ENCODE data around the gene TESMIN. TPM values are rescaled to one million over a fixed set of nuclear protein-coding genes. Genes with fewer than 3 reads are reported as not detected.

The TESMIN gene
- total RNA-seq, 1 donor from 2014 or later, result not detected

- H3K27me3 ChIP-seq, result no peaks in the 10 kb centered on the region
- intact Hi-C loops (cut with DNase I), result no loop called here
- peaks cover 3 to 12% of the 10 kb centered on the region in 2 donors for H3K4me1 ChIP-seq
- H3K9me3 ChIP-seq, result no peaks in the 10 kb centered on the region
- peaks cover 4 to 21% of the 10 kb centered on the region in 2 donors for H3K36me3 ChIP-seq
- H3K4me3 ChIP-seq, result peak overlapping the region; percentile 51 to 66
- no peak for TF ChIP-seq CTCF (IDR thresholded peaks at IDR 0.05)
- no peak for DNase-seq (ENCODE audit: low spot score in 2 of 2)
- H3K27ac ChIP-seq, result no peak overlapping the region
Observed at GRCh38 chr11:68751004-68751325, 355 bp downstream of the TESMIN start.

GRCh38 chr11:68750195-68751003 is 921 bp downstream of the TESMIN start:
- TF ChIP-seq CTCF (IDR thresholded peaks at IDR 0.05), result no peak
- H3K9me3 ChIP-seq, result no peaks in the 10 kb centered on the region
- H3K4me1 ChIP-seq, result peaks cover 3 to 12% of the 10 kb centered on the region in 2 donors
- no peaks in the 10 kb centered on the region for H3K27me3 ChIP-seq
- intact Hi-C loops (cut with DNase I), result no loop called here
- peak overlapping the region; percentile 4 to 16 for H3K27ac ChIP-seq
- H3K36me3 ChIP-seq, result peaks cover 0 to 16% of the 10 kb centered on the region in 2 donors
- H3K4me3 ChIP-seq, result peak overlapping the region; percentile 6 to 66
- DNase-seq (ENCODE audit: low spot score in 2 of 2), result no peak

GRCh38 chr11:68749229-68750123 is 1.8 kb downstream of the TESMIN start:
- Histone ChIP-seq H3K4me3 (no peak overlapping the region), H3K27me3 (no peaks in the 10 kb centered on the region), H3K27ac (peak overlapping the region; percentile 4 to 16), H3K9me3 (no peaks in the 10 kb centered on the region), H3K4me1 (peaks cover 3 to 12% of the 10 kb centered on the region in 2 donors), H3K36me3 (peaks cover 0 to 9% of the 10 kb centered on the region in 2 donors)
- DNase-seq (ENCODE audit: low spot score in 2 of 2), result no peak
- TF ChIP-seq CTCF (IDR thresholded peaks at IDR 0.05), result no peak
- intact Hi-C loops (cut with DNase I), result no loop called here

- no peaks in the 10 kb centered on the region for H3K36me3 ChIP-seq
- H3K4me1 ChIP-seq, result peaks cover 3 to 12% of the 10 kb centered on the region in 2 donors
- no peak for TF ChIP-seq CTCF (IDR thresholded peaks at IDR 0.05)
- no peak for DNase-seq (ENCODE audit: low spot score in 2 of 2)
- no peaks in the 10 kb centered on the region for H3K27me3 ChIP-seq
- no peaks in the 10 kb centered on the region for H3K9me3 ChIP-seq
- no peak overlapping the region for H3K27ac ChIP-seq
- no peak overlapping the region for H3K4me3 ChIP-seq
- intact Hi-C loops (cut with DNase I), result no loop called here
Observed at GRCh38 chr11:68748061-68748460, 3.3 kb downstream of the TESMIN start.

GRCh38 chr11:68743539-68743938 is 7.8 kb downstream of the TESMIN start:
- Histone ChIP-seq H3K4me1 (no peaks in the 10 kb centered on the region), H3K27ac (no peak overlapping the region), H3K27me3 (no peaks in the 10 kb centered on the region), H3K36me3 (no peaks in the 10 kb centered on the region), H3K9me3 (no peaks in the 10 kb centered on the region), H3K4me3 (no peak overlapping the region)
- TF ChIP-seq CTCF (IDR thresholded peaks at IDR 0.05), result no peak
- intact Hi-C loops (cut with DNase I), result no loop called here
- peak in 1 of 2 donors; percentile 7 for DNase-seq (ENCODE audit: low spot score in 2 of 2)

Data from ascending aorta (tissue), 2 donors.